ENCODE measurements around the gene GRM2.

GRCh38 chr3:51722362-51722761 is 15.5 kb downstream of the GRM2 start:
- TF ChIP-seq, protein P1, sequence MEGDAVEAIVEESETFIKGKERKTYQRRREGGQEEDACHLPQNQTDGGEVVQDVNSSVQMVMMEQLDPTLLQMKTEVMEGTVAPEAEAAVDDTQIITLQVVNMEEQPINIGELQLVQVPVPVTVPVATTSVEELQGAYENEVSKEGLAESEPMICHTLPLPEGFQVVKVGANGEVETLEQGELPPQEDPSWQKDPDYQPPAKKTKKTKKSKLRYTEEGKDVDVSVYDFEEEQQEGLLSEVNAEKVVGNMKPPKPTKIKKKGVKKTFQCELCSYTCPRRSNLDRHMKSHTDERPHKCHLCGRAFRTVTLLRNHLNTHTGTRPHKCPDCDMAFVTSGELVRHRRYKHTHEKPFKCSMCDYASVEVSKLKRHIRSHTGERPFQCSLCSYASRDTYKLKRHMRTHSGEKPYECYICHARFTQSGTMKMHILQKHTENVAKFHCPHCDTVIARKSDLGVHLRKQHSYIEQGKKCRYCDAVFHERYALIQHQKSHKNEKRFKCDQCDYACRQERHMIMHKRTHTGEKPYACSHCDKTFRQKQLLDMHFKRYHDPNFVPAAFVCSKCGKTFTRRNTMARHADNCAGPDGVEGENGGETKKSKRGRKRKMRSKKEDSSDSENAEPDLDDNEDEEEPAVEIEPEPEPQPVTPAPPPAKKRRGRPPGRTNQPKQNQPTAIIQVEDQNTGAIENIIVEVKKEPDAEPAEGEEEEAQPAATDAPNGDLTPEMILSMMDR (conservative IDR thresholded peaks at IDR 0.05 in 1 of 2, IDR thresholded peaks at IDR 0.05 in 1 of 2; ENCODE audit: low read depth in 1 of 2, low read length in 2 of 2), result no peak
- TF ChIP-seq EZH2 (IDR thresholded peaks at IDR 0.05; ENCODE audit: low read length, missing control alignments), result no peak

Data from fibroblast of lung (primary cell).